CD14-positive monocyte (primary cell): ENCODE results near the gene RAI1. TPM values are rescaled to one million over a fixed set of nuclear protein-coding genes. Genes with fewer than 3 reads are reported as not detected.
A peak's percentile ranks its signal among the peaks of the same experiment; 100 is the strongest.

ENCODE experiments used
- DNase-seq, 3 donors: peaks; one replicate each; pipeline ENCODE4 v3.0.0-alpha.2; 2011 to 2022
- H2AFZ ChIP-seq: 2 replicates; pipeline ENCODE4 v1.6.0; 2012; ENCODE audit warnings: mild to moderate bottlenecking, low read depth, low read length, inconsistent platforms; ENCODE audit not compliant: insufficient read depth, poor library complexity, severe bottlenecking
- H3K27ac ChIP-seq, 2 donors: 1 replicate in 1 of 2; 2 replicates in 1 of 2; pipeline ENCODE4 v1.5.1; 2012 to 2013; ENCODE audit warnings: low read length in 2 of 2, control low read depth in 1 of 2, inconsistent platforms in 1 of 2, low read depth in 1 of 2, mild to moderate bottlenecking in 1 of 2
- H3K27me3 ChIP-seq, 2 donors: one replicate each; pipeline versions ENCODE4 v1.6.0 to v1.6.1; 2011 to 2013; ENCODE audit warnings: low read length in 2 of 2; ENCODE audit not compliant: control insufficient read depth in 2 of 2, insufficient read depth in 2 of 2
- H3K36me3 ChIP-seq, 2 donors: replicated peaks in 1 of 2; 1 replicate in 1 of 2; 2 replicates in 1 of 2; pipeline versions ENCODE4 v1.5.1 to v1.6.1; 2012 to 2013; ENCODE audit warnings: low read length in 2 of 2, control low read depth in 1 of 2, inconsistent platforms in 1 of 2, mild to moderate bottlenecking in 1 of 2; ENCODE audit not compliant: insufficient read depth in 2 of 2, control insufficient read depth in 1 of 2
- H3K4me1 ChIP-seq, 2 donors: 1 replicate in 1 of 2; 2 replicates in 1 of 2; pipeline versions ENCODE4 v1.5.1 to v1.6.1; 2012 to 2013; ENCODE audit warnings: low read length in 2 of 2, control low read depth in 1 of 2, inconsistent platforms in 1 of 2, mild to moderate bottlenecking in 1 of 2, moderate library complexity in 1 of 2; ENCODE audit not compliant: insufficient read depth in 2 of 2, control insufficient read depth in 1 of 2
- H3K4me2 ChIP-seq: replicated peaks from 2 replicates; pipeline ENCODE3; 2012; ENCODE audit warnings: low read length, moderate library complexity, mild to moderate bottlenecking; ENCODE audit not compliant: poor library complexity, severe bottlenecking; ENCODE audit errors: extremely low read depth
- H3K4me3 ChIP-seq, 3 experiments: fragments of 200-600 bp in 1 of 3; sonication (generic) in 1 of 3; replicated peaks in 1 of 3; 1 replicate in 2 of 3; 2 replicates in 1 of 3; pipeline ENCODE4 v1.5.1; 2011 to 2013; ENCODE audit warnings: low read length in 3 of 3, mild to moderate bottlenecking in 3 of 3, control low read depth in 2 of 3, low read depth in 2 of 3, inconsistent platforms in 1 of 3, moderate library complexity in 1 of 3
- H3K79me2 ChIP-seq: 2 replicates; pipeline ENCODE4 v1.6.0; 2012; ENCODE audit warnings: mild to moderate bottlenecking, control low read depth, inconsistent platforms, low read length, moderate library complexity; ENCODE audit not compliant: insufficient read depth
- H3K9ac ChIP-seq: 2 replicates; pipeline ENCODE4 v1.6.0; 2017; ENCODE audit warnings: low read length, mild to moderate bottlenecking; ENCODE audit not compliant: insufficient read depth, poor library complexity, severe bottlenecking
- H3K9me3 ChIP-seq, 2 donors: replicated peaks in 1 of 2; 1 replicate in 1 of 2; 2 replicates in 1 of 2; pipeline versions ENCODE4 v1.5.1 to v1.6.1; 2012 to 2013; ENCODE audit warnings: low read length in 2 of 2, control low read depth in 1 of 2; ENCODE audit not compliant: control insufficient read depth in 1 of 2, insufficient read depth in 1 of 2
- H4K20me1 ChIP-seq: 2 replicates; pipeline ENCODE4 v1.6.0; 2012; ENCODE audit warnings: mild to moderate bottlenecking, low read length, control low read depth, moderate library complexity; ENCODE audit not compliant: insufficient read depth
- H3K27ac Mint-ChIP-seq, 7 donors: one replicate each; pipeline ENCODE4 v1.8.0; 2020; ENCODE audit warnings: mild to moderate bottlenecking in 7 of 7, mixed read lengths in 7 of 7, moderate library complexity in 6 of 7, inconsistent platforms in 2 of 7
- H3K27me3 Mint-ChIP-seq, 3 donors: one replicate each; pipeline ENCODE4 v1.8.0; 2021 to 2022; ENCODE audit warnings: low read depth in 3 of 3, mild to moderate bottlenecking in 3 of 3, mixed read lengths in 3 of 3, moderate library complexity in 3 of 3, inconsistent platforms in 1 of 3
- H3K36me3 Mint-ChIP-seq, 2 donors: one replicate each; pipeline ENCODE4 v1.8.0; 2020; ENCODE audit warnings: mixed read lengths in 2 of 2, inconsistent platforms in 1 of 2, mild to moderate bottlenecking in 1 of 2
- H3K4me1 Mint-ChIP-seq: one replicate; pipeline ENCODE4 v1.8.0; 2020; ENCODE audit warnings: mild to moderate bottlenecking, mixed read lengths
- H3K4me3 Mint-ChIP-seq, 2 donors: one replicate each; pipeline ENCODE4 v1.8.0; 2020; ENCODE audit warnings: mild to moderate bottlenecking in 2 of 2, mixed read lengths in 2 of 2, moderate library complexity in 1 of 2
- H3K9me3 Mint-ChIP-seq, 7 donors: one replicate each; pipeline ENCODE4 v1.8.0; 2020 to 2022; ENCODE audit warnings: mixed read lengths in 7 of 7, mild to moderate bottlenecking in 6 of 7, moderate library complexity in 6 of 7, inconsistent platforms in 2 of 7
- WGBS: methylation state at CpG from one replicate; pipeline ENCODE4 v1.1.5; 2013; ENCODE audit warnings: missing lambda C conversion rate; ENCODE audit not compliant: insufficient coverage; 5-methylcytosine and 5-hydroxymethylcytosine counted together
- intact Hi-C, 2 donors: fragments of 100-400 bp; cut with micrococcal nuclease; formaldehyde crosslinking; loops; one replicate each; pipeline versions ENCODE4 v1.15.0 to v1.15.1; 2023
- polyA plus RNA-seq, 3 donors: library from polyadenylated mRNA; depleted of rRNA in 1 of 3; unstranded in 2 of 3; stranded (reverse) in 1 of 3; fragments of 300-500 nt in 2 of 3; fragments of >200 nt in 1 of 3; fragmentation: Illumina TruSeq in 2 of 3; gene quantifications; 1 replicate in 2 of 3; 2 replicates in 1 of 3; pipeline ENCODE4 v1.2.3, GENCODE V29; 2012 to 2021
- TF ChIP-seq, protein P1 (sequence below): fragments of 200-600 bp; IDR thresholded peaks from one replicate; pipeline ENCODE4 v1.8.0; 2022; ENCODE audit warnings: antibody characterized with exemption, mild to moderate bottlenecking

RAI1 gene
- polyA plus RNA-seq, 3 donors, result 0.89 to 4.4 (median 1.5) TPM

DNA sequence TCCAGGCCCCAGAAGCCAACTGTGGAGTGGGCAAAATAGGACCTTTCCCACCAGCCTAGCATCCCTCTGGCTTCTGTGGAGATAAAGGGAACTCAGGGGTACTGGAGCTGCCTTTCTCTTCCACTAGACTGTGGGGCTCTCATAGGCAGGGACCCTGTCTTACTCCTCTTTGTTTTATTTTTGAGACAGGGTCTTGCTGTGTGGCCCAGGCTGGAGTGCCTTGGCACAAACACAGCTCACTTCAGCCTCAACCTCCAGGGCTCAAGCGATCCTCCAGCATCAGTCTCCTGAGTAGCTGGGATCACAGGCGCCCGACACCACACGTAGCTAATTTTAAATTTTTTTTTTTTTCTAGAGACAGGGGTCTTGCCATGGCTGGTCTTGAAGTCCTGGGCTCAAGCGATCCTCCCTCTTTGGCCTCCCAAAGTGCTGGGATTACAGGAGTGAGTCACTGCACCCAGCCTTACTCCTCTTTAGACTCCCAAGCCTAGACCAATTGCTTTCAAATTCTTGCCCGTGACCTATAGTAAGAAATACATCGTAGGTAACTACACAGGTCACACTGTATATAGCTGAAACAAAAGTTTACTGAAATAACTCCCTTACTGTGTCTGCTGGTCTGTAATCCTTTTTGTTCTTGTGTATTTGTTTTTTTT lies 2.6 kb downstream of the RAI1 start:
- Mint-ChIP-seq H3K27me3 (peaks cover 2 to 8% (median 7%) of the 10 kb centered on the region in 3 donors), H3K4me3 (peak overlapping the region in 1 of 2 donors; percentile 90), H3K4me1 (peaks cover 35% of the 10 kb centered on the region), H3K9me3 (peaks cover 0 to 3% (median 0%) of the 10 kb centered on the region in 7 donors), H3K36me3 (peaks cover 14 to 19% of the 10 kb centered on the region in 2 donors), H3K27ac (peak overlapping the region; percentile 60 to 95 (median 92))
- Histone ChIP-seq H3K27me3 (no peaks in the 10 kb centered on the region), H3K36me3 (no peaks in the 10 kb centered on the region), H3K79me2 (peaks cover 71% of the 10 kb centered on the region), H3K27ac (peak overlapping the region in 1 of 2 donors; percentile 89), H3K4me1 (peaks cover 12 to 39% of the 10 kb centered on the region in 2 donors), H3K9ac (peak overlapping the region; percentile 91), H3K4me3 (peak overlapping the region in 1 of 3 experiments; percentile 87), H4K20me1 (peaks cover 37% of the 10 kb centered on the region), H3K9me3 (no peaks in the 10 kb centered on the region), H2AFZ (peak overlapping the region; percentile 69), H3K4me2 (peak overlapping the region; percentile 87)
- intact Hi-C loops, result loop anchor here in 1 of 2 donors (5.0 to 10.0 kb wide), 3 partner anchors 68 to 353 kb away; partner anchors contain the start of genes ATPAF2, GID4 and SREBF1
- WGBS, result 100% methylated on average over 1 of the region's 7 CpGs
- TF ChIP-seq, protein P1, sequence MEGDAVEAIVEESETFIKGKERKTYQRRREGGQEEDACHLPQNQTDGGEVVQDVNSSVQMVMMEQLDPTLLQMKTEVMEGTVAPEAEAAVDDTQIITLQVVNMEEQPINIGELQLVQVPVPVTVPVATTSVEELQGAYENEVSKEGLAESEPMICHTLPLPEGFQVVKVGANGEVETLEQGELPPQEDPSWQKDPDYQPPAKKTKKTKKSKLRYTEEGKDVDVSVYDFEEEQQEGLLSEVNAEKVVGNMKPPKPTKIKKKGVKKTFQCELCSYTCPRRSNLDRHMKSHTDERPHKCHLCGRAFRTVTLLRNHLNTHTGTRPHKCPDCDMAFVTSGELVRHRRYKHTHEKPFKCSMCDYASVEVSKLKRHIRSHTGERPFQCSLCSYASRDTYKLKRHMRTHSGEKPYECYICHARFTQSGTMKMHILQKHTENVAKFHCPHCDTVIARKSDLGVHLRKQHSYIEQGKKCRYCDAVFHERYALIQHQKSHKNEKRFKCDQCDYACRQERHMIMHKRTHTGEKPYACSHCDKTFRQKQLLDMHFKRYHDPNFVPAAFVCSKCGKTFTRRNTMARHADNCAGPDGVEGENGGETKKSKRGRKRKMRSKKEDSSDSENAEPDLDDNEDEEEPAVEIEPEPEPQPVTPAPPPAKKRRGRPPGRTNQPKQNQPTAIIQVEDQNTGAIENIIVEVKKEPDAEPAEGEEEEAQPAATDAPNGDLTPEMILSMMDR, result no peak
- no peak for DNase-seq

DNA sequence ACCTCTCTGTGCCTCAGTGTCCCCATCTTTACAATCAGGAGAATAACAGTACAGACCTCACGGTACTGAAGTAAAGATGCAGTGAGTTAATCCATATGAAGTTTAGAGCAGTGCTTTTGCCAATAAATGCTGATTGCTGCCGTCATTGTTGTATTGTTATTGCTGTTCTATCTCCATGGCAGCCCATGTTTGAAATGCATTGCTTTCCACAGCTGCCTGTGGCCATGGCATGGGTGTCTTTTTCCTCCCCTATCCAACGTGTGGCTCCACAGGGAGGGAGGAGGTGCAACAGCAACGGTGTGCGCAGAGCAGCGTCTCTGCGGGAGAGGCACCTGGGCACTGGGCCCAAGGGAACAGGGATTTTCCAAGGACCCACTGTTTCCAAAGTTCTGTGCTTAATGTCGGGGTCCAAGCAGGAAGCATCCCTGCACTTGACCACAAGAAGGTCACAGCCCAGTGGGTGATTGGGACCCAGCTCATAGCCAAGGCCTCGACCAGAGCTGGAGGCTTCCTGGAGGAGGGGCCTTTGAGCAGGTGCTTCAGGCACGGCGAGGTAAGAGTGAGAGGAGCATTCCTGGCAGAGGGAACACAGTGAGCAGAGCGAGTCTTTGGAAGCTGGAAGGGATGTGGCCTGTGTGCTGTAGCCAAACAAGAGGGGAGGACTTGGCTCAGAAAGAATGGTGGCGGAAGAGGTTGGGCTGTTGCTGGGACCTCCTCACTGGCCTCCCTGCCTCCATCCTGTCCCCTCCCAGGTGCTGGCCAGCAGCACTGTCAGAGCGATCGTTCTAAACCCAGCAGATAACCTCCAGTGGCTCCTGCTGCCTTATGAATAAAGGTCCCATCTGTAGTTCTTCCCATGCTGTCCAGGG lies 3.9 kb downstream of the RAI1 start:
- no peak for DNase-seq
- Histone ChIP-seq H3K4me2 (no peak overlapping the region), H3K27me3 (no peaks in the 10 kb centered on the region), H3K4me3 (no peak overlapping the region), H3K79me2 (peaks cover 82% of the 10 kb centered on the region), H3K9ac (no peak overlapping the region), H3K36me3 (no peaks in the 10 kb centered on the region), H4K20me1 (peaks cover 46% of the 10 kb centered on the region), H3K27ac (no peak overlapping the region), H3K4me1 (peaks cover 18 to 46% of the 10 kb centered on the region in 2 donors), H2AFZ (no peak overlapping the region), H3K9me3 (no peaks in the 10 kb centered on the region)
- H3K4me3 Mint-ChIP-seq, result peak overlapping the region in 1 of 2 donors; percentile 30
- peaks cover 42% of the 10 kb centered on the region for H3K4me1 Mint-ChIP-seq
- intact Hi-C loops, result loop anchor here in 1 of 2 donors (5.0 to 10.0 kb wide), 3 partner anchors 67 to 352 kb away; partner anchors contain the start of genes ATPAF2, GID4 and SREBF1
- peaks cover 0 to 3% (median 0%) of the 10 kb centered on the region in 7 donors for H3K9me3 Mint-ChIP-seq
- 98% methylated on average over 11 of the region's 15 CpGs for WGBS
- H3K36me3 Mint-ChIP-seq, result peaks cover 14 to 19% of the 10 kb centered on the region in 2 donors
- TF ChIP-seq, protein P1, result no peak
- H3K27me3 Mint-ChIP-seq, result peaks cover 2 to 8% (median 5%) of the 10 kb centered on the region in 3 donors
- no peak overlapping the region for H3K27ac Mint-ChIP-seq
